HG03575 (cell line): ENCODE measurements around the gene AUTS2.

Experiments used
- ATAC-seq: cut with Tn5 transposase; IDR thresholded peaks from one replicate; pipeline ENCODE4 v1.9.1; 2021; ENCODE audit not compliant: unreplicated experiment, insufficient number of reproducible peaks, low FRiP score; ENCODE audit errors: extremely low read depth

AUTS2 gene

GRCh38 chr7:70006261-70006920 is 408.1 kb downstream of the AUTS2 start:
- ATAC-seq: no peak

DNA sequence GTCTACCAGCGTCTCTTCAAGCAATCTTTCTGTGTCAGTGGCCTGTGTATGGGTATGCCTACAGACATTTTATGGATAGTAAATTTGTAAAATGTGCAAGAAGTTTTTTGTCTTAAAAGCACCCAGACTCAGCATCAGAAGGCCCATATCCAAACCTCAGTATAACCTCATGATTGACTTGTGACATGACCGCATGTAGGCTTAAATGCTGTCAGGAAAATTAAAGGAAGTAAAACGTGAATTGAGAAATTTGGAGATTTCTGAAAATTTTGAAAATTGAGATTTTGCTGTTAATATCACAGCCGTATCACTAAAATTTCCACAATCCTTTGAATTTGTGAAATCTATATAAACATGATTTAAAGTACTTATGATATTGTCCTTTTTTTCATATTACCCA is 410.2 kb downstream of the AUTS2 start:
- ATAC-seq: no peak

DNA sequence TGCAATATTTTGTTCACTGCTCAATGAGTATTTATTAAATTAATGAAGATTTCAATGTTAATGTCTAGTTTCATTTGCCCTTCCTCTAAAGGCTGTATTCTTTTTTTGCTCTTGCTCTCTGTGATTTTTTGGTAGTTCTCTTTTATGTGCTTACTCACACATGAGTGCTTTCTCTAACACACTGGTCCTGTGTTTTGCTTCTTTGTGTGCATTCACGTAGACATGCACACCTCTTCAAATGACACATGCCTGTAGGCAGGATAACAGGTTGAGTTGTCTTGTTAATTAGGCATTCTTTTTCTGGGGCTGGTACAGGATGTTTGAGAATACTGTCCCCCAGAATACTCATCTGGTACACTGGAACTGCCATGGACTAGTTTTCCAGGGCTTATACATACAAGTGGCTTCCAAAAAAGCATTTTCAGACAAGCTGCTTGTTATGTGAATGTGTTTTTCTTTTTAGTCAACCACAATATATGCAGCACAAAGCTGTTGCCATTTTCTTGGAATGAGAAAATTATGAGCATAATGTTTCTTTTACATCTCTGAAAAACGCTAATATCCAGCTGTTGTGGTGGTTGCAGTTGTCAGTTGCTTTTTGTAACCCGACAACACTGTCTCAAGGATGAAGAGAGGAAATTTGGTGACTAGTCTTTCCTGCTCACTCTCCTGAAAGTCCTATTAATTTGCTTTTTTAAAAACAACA is 416.4 kb downstream of the AUTS2 start:
- no peak for ATAC-seq

DNA sequence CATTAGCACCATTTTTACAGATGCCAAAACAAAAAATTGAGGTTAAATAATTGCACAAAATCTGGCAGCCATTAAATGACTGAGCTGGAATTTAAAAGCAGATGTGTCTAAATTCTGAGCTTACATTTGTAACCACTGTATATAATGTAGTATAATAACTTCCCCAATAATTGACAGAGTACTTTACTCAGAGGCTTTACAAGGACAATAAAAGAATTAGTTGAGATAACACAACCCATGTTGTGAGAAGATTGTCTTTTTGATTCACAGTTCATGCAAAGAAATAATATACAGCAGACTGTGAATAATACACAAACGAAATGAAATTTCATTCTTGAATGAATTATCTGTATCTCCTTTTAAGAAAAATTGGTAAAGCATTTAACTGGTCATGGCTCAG is 417.1 kb downstream of the AUTS2 start:
- ATAC-seq: no peak

- ATAC-seq: no peak
Observed at GRCh38 chr7:70016044-70016770, 417.9 kb downstream of the AUTS2 start.

GRCh38 chr7:70017357-70017756 is 419.1 kb downstream of the AUTS2 start:
- no peak for ATAC-seq

DNA sequence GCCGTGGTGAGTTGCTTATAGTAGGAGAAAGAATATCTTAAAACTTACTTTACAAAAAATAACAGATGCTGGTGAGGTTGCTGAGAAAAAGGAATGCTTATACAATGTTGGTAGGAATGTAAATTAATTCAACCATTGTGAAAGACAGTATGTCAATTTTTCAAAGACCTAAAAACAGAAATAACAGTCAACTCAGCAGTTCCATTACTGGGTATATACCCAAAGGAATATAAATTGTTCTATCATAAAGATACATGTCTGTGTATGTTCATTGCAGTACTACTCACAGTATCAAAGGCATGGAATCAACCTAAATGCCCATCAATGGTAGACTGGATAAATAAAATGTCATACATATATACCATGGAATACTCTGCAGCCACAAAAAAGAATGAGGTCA is 420.4 kb downstream of the AUTS2 start:
- no peak for ATAC-seq

GRCh38 chr7:70027867-70028266 is 429.6 kb downstream of the AUTS2 start:
- ATAC-seq: no peak

- no peak for ATAC-seq
Observed at GRCh38 chr7:70028620-70029019, 430.3 kb downstream of the AUTS2 start.

GRCh38 chr7:70029993-70030392 is 431.7 kb downstream of the AUTS2 start:
- ATAC-seq: no peak

DNA sequence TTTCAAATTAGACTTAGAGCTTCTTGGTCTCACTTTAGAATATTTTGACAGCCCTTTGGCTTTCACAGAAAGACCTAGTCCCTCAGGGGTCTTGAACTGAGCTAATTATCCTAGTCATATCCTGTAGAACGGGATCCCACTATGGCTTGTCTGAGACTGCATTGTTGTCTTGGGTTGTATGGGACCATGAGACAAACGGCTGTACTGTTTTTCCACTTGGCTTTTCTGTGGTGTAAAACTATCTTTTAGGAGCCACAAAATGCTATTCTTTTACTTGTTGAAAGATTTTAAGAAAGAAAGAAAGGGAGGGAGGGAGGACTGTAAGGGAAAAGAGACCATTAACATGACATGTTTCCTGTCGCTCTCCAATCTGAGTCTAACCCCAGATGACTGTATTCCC is 432.5 kb downstream of the AUTS2 start:
- no peak for ATAC-seq

GRCh38 chr7:70031245-70031644 is 433.0 kb downstream of the AUTS2 start:
- no peak for ATAC-seq

DNA sequence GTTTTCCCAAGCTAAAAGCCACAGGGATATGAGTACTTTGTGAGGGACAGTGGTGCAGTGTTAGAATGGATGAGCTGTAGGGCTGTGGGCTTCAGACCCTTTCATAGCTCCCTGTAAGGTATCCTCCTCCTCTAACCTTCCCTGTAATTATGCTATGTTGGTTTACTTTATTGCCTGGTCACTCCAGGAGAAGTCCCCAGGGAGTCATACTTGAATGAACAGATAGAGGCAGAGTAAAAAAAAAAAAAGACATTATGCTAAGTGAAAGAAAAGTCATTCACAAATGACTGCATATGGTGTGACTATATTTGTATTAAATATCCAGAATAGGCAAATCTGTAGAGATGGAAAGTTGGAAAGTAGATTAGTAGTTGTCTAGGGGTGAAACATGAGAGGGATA is 434.4 kb downstream of the AUTS2 start:
- ATAC-seq: no peak

DNA sequence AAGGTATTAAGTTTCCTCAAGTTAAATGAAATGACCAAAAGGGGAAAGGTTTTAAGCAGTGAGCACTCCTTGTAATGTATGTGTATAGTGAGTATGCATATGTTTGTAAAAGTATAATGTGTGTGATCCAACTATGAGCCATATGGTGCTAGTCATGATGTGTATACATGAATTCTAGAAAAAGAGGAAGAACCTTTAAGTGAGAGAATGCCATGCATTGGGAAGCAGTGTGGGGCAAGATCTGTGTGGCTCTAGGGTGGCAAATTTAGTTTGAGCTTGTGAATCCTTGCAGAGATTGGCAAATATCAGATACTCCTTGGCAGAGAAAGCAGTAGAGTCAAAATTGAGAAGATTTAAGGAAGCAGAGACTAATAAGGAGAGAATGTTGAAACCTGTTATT is 435.0 kb downstream of the AUTS2 start:
- no peak for ATAC-seq

DNA sequence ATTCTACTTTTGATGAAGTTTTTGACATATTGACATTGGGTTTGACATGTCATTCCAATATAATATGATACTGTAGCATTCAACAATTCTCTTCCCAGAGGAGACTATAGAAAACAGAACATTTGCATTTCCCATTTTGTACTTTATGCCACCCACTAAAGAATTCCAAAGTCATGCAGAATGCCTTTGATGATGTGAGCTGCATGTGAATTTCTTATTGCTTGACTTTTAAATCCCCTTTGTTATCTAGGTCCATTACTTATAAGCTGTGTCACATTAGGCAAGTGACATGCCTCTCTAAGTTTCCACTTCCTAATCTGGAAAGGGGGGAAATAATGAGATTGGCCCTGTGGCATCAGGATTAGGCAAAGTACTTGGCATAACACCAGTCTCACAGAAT is 436.7 kb downstream of the AUTS2 start:
- ATAC-seq: no peak

DNA sequence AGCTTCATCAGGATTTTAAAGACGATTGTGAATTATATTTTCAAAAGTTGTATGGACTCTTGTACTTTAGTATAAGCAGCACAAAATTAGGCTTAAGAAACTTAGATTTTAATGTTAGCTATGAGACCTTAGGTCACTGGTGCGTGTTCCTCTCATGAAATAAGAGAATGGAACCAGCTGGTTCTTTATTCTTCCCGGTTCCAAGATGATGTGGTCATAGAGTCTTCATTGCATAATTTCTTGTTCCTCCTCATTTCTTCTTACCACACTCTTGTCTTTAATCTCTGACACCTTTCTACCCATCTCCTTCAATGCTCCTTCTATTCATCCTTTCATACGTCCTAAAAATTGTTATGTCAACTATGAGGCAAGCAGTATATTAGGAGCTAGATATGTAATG is 437.2 kb downstream of the AUTS2 start:
- no peak for ATAC-seq

DNA sequence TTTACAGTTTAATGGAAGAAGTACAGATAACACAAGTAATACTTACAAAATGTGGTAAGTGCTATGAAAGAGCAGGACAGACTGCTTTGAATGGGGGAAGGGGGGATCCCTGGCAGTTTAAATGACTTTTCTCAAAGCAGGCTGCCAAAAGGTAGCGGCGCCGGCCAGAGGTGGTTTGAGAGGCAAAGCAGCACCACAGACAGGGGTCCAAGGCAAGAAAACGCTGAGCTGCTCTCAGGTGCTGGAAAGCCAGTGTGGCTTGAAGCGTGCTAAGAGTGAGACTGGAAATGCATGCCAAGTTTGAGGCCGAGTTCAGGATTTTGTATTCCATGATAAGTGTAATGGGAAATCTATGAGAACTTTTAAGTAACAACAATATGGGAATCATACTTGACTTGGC is 437.7 kb downstream of the AUTS2 start:
- no peak for ATAC-seq

- no peak for ATAC-seq
Observed at GRCh38 chr7:70036695-70037094, 438.4 kb downstream of the AUTS2 start.

DNA sequence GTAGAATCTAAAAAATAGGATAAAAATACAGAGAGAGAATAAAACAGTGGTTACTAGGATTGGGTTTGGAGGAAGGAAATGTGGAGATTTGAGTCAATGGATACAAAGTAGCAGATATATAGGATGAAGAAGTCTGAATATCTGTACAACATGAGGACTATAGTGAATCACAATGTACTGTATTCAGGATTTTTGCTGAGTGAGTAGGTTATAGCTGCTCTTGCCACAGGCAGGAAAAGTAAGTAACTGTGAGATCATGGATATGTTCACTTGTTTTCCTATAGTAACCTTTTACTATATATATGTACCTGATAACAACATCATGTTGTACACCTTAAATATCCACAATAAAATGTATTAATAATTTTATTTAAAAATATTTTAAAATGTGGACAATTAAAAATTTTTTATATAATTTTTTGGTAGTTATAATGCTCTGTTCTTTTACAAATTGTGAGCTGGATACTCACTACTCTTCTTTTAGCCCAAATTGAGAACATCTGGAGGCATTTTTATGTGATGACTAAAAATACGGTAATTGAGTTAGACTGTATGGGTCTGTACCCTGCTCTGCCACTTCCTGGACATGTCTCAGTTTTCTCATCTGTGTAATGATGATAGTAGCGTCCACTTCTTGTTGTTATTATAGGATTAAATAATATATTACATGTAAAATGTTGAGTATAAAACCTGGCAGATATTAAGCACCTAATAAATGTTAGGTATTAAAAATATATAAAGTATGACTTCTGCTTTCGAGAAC is 439.1 kb downstream of the AUTS2 start:
- no peak for ATAC-seq

GRCh38 chr7:70040051-70040450 is 441.8 kb downstream of the AUTS2 start:
- ATAC-seq: no peak
